HG02981 (cell line): ENCODE measurements around the gene ADARB2.

Experiments used
- ATAC-seq: cut with Tn5 transposase; IDR thresholded peaks from one replicate; pipeline ENCODE4 v1.9.1; 2021; ENCODE audit warnings: mild to moderate bottlenecking, moderate library complexity; ENCODE audit not compliant: unreplicated experiment

ADARB2 gene

DNA sequence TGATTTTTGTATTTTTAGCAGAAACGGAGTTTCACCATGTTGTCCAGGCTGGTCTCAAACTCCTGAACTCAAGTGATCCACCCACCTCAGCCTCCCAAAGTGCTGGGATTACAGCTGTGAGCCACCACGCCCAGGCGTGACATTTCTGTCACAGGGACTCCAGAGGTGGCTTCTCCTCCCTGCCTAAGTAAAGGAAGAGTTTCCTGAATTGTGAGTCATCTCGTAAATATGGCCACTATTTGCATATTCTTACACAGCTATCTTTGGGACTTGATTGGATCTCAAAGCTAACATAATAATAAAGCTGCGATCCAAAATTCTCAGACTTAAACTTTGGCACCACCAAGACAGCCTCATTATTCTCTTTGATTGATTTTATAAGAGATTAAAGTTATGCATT is 50.1 kb downstream of the ADARB2 start:
- no peak for ATAC-seq

DNA sequence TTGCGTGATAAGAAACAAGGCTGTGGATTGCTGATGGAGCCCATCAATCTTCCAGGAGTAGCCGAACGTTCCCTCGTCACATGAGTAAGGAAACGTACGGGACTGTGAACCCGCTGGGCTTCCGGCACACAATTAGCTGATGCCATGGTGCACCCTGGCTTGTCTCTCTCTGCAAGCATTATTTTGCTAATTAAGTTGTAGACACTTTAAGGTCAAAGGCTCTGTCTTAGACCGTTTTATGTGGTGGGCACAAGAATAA is 50.9 kb downstream of the ADARB2 start:
- no peak for ATAC-seq

DNA sequence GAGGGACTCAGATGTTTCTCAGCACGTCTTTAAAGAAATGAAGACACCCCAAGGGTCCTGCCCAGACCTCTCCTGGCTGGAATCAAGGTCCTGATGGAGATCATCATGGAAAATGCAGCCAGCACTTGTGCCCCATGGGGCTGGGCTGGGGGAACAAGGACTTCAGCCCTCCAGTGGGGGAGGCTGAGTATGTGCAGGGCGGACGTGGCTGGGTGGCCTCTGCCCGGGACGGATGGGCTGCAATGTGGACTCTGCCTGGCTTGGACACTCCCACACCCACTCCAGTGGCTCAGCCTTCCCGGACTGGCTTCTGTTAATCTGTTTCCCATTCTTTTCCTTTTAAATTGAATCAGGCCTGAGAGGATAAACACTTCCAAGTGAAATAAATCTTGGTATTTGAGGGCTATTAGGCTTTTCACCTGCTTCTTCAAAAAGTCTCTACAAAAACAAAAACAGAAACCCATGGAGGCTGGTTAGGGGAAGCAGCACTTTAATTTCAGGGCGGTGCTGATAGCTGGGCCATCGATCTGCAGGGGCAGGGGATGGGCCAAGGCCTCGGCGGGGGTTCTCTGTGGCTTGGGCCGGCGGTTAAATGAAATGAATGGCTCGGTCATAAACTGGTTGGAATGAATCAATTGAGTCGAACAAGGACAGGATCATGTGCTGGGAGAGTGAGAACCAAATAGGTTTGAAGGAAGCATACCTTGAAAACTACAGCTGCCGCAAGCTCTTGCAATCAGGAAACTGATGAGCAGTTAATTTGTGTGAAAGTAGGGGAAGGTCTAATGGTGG is 51.4 kb downstream of the ADARB2 start:
- no peak for ATAC-seq

DNA sequence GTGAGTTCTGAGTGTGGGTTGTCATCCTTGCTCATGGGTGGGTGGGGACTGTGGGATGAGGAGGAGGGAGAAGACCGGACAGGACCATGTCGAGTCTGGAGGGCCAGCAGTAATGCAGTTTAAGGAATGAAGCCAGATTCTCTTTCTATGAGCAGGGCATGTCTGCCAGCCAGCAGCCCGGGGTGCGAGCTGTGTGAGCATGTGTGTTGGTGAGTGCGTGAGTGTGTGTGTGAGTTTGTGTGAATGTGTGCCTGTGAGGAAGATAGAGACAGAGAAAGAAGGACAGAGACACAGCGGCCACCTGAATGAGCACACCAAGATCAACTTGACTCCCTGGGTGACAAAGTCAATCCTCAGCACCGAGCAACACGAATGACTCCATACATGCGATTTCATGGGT is 52.3 kb downstream of the ADARB2 start:
- ATAC-seq = no peak

DNA sequence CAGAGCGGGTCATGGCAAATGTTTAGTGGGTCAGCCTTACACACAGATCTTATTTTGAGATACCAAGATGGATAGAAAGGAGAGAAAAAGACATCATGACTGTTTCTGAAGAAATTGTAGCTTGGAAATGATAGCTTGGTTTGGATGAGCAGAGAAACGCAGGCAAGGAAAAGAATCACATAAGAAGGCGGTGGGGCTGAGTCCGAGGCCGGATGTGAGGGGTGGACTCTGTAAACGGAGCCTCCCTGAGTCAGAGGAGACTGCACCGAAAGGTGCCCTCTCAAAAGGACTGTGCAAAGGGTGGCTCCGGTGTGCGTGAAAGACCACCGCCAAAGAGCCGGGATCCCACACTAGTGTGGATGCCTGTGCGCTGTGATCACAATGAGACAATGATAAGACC is 53.7 kb downstream of the ADARB2 start:
- ATAC-seq = no peak

DNA sequence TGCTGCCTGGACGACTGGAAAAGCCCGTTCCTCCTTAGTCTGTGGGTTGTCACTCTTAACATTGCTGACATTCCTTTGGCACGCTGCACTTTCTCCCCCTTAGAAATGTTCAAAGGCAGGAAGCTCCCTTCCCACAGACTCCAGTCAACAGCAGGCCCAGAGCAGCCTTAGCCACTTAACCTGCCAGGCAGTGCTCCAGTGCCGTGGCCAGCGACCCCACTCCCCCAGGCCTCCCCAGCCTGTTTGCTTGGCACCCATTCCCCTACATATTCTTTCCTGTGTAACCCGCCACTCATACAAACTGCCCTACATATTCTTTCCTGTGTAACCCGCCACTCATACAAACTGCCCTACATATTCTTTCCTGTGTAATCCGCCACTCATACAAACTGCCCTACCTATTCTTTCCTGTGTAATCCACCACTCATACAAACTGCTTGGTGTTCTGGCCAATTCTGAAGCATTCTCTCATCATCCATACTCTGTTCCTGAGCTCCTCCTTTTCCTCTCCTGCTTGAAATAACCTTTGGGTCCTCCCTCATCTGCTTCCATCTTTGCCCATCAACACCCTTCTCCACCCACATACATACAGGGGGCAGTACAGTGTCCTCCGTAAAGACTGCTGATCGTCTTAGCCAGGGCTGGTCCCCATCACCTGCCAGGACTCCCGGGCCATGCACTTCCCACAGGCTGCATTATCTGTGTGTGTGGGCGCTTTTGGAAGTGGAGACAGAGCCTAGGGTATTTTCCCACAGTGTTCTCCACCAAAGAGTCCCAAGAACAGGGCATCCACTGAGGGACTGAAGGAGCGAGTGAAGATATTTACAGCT is 57.3 kb downstream of the ADARB2 start:
- ATAC-seq = no peak

DNA sequence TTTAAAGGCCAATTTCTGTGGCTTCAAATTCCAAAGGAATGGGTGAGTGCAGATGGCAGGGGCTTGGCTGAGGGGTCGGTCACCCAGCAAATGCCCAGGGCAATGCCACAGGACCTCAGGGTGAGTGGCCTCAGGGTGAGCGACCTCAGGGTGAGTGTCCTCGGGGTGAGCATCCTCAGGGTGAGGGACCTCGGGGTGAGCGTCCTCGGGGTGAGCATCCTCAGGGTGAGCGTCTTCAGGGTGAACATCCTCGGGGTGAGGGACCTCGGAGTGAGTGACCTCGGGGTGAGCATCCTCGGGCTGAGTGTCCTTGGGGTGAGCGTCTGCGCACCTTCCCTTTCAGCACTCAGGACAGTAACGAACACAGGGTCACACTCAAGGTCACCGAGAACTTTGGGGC is 59.2 kb downstream of the ADARB2 start:
- no peak for ATAC-seq

DNA sequence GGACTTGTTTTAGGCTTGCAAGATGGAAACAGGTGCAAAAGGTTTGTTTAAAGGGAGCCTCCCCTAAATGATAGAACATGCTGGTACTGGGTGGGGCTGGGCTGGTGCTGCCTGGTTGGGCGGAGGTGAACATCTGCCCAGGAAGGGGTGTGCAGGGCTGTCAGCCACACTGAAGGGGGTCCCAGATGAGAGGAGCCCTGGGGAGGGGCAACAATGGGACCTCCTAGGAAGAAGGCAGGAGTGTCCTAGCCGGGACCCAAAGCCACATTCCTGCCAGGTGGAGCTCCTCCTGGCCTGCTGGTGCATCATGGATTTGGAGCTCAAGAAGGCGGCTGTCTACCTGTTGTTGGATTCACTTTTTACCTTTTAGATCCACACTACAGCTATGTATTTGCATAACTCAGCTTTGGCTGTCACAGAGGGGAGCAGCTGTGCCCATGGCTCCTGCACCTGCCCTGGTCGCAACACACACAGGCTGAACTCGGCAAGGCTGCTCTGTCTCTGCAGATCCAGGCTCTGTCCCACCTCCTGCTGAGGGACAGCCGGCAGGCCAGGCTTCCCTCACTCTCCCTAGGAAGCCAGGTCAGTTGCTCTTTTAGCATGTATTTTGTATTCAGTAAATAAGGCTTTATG is 59.9 kb downstream of the ADARB2 start:
- no peak for ATAC-seq

DNA sequence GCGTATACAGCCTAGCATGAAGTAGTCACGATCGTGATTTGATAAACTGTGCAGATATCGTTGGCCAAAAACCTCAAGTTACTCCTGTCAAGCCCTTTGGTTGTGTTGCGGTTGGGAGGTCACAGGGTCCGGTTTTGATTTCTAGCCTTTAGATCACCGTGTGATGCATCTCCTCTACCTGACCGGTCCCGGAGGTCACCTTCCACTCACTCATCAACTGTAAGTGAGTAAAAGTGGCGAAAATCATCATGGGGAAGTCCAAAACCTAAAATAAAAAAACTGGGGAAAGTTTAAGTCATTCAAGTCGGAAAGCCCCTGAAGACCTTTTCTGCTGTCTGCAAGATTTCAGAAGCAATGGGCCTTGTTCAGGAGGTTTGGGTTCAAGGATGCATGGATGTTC is 62.8 kb downstream of the ADARB2 start:
- peak; percentile 77 for ATAC-seq

DNA sequence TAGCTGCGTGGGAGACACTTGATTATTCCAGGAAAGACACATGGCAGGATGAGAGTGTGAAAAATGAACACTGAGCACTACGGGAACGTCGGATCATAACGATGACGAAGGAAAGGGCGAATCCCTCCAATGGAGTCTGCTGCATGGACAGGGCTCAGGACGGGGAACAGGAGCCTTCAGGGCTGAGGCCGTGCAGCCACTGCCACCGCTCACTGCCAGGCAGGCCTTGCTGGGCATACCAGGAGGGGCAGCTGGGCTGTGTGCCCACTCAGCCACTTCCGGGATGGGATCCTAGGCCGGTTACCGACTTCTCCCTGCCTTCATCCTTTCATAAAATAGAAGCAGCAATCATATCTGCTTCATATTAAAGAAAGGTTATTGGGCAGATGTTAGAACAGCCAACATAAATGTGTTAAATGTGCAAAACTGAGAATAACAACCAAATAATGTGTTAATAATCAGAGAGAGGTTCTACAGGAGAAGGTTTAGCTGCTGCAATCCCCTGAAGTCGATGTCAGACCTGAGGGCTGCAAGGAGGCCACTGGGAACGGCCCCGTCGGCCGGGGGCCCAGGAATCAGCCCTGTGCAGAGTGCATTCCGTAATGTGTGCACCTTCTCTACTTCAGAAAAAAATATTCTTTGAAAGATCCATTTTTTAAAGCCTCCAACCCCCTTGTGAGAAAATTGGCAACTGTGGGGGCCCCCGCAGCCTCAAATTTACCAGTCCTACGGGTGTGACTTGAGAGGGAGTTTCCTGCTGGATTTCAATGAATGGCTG is 63.6 kb downstream of the ADARB2 start:
- no peak for ATAC-seq

DNA sequence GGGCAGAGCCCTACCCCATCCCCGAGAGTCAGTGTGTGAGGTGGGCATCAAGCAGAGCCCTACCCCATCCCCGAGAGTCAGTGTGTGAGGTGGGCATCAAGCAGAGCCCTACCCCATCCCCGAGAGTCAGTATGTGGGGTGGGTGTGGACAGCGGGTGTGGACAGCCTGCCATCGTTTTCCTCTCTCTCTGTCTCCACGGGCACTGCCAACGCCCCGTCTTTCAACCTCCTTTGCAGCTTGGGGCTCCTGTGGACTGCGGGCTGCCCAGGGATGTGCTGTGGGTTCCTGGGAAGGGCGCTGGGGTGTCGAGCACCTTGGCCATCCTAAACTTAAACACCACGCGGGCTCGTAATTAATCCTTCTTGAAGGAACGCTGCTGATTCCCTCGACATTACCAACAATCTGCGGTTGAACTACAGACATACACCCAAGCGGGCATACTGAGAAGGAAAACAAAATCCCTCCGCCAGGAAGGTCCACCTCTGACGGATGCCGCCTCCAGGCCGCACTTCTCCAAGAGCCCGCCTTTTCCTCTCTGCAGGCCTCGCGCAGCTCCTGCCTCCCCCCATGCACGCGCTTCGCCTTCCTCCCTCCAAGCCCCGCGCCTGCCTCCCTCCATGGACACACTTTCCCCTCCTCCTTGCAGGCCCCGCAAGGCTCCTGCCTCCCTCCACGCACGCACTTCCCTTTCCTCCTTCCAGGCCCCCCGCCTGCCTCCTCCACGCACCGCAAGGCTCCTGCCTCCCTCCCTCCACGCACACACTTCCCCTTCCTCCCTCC is 65.1 kb downstream of the ADARB2 start:
- ATAC-seq = no peak

DNA sequence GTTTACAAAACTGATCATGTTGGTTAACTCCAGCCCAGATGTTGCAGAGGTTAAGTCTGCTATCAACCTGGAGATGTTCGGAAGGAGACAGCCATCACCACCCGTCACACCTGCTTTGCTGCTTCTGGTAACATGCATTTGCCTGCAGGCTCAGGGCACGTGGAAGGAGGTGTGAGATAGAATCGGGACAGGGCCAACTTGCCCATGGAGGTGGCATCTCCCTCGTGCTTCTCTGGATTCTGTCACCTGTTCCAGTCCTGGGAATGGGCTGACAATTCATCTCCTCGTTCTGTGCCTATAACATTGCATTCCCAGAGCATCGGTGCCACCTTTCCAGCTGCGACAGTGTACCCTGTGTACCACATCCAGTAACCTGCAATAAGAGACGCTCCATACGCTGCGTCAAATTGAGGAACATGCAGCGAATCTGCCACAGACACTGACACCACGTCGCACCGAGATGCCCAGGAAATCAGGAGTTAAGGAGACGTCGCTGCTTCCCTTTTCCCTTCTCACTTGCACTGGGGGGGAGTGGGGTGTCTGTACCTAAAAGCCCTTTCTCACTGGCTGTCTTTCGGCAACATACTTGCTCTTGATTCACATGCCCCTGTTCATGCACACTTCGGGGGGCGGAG is 65.8 kb downstream of the ADARB2 start:
- no peak for ATAC-seq

DNA sequence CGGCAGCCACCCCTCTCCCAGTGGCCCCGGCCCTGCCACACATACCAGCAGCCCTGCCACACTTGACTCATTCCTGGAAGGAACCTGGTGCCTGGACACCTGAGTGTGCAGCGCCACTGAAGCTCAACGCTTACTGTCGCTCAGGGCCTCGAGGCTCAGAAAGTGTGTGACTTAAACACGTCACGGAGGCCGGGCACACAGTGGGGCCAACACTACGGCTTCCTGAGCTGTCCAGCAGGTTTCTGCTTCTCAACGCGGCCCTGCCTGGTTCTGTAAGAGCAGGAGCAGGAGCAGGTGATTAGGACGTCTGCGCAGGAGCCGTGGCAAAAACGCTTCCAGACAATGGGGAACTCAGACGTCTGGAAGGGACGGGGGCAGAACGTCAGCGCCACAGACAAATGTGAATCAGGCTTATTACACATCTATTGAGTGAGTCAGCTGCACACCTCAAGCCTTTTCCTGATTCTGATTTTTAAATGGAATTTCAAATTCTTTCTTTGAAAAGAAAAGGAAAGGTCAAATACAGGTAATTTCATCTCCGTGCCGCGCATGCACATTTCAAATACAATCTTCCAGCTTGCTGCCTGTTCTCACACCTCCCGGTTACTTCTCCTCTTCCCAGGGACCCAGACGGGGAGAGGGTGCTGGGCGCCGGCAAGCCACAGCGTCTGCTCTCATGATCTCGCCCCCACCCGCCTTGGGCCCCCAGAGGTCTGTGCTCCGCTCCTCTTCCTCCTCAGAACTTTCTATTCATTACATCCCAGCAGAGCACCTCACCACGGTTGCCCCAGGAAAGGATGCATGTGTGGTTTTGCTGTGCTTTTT is 66.6 kb downstream of the ADARB2 start:
- ATAC-seq = no peak

DNA sequence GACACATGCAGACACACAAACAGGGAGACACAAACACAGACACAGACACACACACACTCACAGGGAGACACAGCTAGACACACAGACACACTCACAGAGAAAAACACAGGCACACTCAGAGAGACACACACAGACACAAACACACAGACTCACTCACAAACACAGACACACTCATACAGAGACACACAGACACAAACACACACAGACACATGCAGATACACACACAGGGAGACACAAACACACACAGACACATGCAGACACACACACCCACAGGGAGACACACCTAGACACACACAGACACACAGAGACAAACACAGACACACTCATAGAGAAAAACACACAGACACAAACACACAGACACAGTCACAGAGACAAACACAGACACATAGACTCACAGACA is 67.9 kb downstream of the ADARB2 start:
- ATAC-seq = no peak

DNA sequence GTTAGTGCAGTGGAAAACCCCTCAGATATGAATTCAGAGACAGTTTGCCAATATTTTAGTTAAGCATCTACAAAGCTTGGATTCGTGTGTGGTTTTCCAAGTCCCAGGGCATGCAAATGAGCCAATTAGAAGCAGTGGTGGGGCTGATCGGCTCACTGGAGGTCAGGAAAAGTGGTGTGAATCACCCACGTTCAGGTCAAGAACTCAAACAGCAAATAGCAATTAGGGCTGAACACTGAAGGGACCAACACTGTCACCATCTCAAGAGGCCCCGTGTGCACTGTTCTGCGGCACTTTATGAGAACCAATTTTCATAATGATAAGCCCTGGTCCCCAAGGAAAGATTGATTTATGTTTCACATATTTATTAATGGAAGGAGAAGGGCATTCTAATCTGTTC is 68.9 kb downstream of the ADARB2 start:
- no peak for ATAC-seq

DNA sequence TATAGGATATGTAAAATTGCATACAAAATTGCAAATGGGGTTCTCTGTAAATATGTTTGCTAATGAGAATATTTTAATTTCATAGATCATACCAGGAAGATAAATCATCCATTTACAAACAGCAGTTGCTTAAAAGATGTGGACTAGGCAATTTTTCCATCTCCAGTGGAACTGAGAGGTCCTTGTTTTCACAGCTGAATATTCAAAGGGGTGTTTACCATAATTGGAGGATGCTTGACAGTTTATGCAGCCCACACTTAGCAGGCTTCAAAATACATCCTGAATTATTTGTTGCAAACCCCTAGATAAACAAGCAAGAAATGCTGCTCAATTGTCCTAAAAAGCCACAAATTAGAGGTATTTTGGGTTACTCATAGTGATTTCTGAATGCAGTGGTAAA is 69.9 kb downstream of the ADARB2 start:
- ATAC-seq = no peak

DNA sequence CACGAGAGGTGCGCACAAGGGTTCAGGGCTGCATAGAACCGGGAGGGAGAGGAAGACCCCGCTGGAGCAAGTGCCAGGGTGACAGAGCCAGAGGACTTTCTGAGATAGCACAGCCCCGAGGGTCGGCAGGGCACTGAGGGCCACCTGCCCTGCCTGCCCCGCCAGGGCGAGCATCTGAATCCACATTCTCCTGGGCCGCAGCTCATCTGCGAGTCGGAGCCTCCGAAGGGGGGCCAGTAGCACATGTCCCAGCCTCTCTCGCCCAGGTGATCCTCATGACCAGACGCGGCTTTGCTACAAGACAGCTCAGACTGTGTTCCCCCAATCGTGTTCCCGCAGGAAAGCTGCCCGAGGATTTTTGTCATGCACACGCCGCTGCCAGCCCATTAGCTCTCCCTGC is 71.2 kb downstream of the ADARB2 start:
- ATAC-seq = no peak

DNA sequence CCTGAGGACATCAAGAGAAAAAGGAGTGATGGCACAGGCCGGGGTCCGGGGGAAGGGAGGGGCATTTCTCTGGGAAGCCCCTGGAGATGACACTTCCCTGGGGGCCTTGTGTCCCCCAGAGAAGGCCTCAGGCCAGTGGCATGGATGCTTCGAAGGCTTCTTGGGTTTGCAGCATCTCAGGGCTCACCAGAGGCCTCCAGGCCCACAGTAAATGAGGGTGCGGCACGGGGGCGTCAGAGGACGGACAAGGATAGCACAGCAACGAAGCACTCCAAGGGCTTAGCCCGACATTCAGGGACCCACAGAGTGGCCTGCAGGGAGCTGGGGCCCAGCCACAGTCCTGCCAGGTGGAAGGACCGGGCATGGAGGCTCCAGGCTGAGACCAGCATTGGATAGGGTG is 71.6 kb downstream of the ADARB2 start:
- ATAC-seq = no peak

DNA sequence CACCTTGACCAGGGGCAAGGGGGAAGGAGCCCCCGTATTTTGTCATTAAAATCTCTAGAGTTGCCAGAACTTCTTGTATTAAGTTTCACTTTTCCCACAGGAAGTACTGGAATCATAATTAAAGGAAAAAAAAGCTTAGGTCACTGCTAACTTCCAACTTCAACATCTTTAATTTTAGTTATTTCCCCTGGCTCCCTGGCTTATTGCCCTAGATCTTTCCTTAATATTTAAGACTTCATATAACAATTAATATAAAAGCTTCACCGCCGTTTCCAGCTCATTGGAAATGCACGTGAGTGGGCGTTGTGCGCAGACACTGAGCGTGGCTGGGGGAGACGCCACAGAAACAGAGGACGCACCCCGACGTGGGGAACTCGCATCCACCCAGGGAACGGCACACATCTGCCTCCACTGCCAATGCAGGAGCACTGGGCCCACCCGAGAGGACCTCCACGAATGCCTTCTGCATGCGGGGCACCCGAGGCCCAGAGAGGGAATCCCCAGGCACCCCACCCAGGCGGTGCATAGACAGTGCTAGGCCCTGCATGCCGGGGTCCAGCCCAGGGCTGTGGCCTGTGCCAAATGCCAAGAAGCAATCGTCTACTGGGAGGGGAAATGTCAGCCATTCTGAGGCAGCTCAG is 72.2 kb downstream of the ADARB2 start:
- ATAC-seq = no peak
